K562 (cell line): ENCODE results near the gene APP. TPM values are rescaled to one million over a fixed set of nuclear protein-coding genes. Genes with fewer than 3 reads are reported as not detected.

ENCODE experiments used
- ATAC-seq: fragments of 200-7000 bp; cut with Tn5 transposase; 3 replicates; pipeline ENCODE4 v1.9.1; 2020; ENCODE audit warnings: moderate library complexity
- BruUV-seq: library from RNA; stranded (reverse); fragments of 400-500 nt; replicated peaks from 2 replicates; lab custom pipeline; 2021; lab: Mats Ljungman, UMichigan
- CTCF ChIA-PET: fragments of 300-600 bp; formaldehyde crosslinking; extraction: SDS; loops from one replicate; lab custom pipeline; 2021; ENCODE audit warnings: low intra/inter-chr PET ratio; lab: Yijun Ruan, JAX
- POLR2A ChIA-PET: fragments of 300-600, 350-650 bp; sonication (Branson Sonifier 250); formaldehyde crosslinking; extraction: SDS; loops from one replicate; lab custom pipeline; 2021; ENCODE audit warnings: antibody characterized with exemption, inconsistent platforms; lab: Yijun Ruan, JAX
- DNase-seq, 4 experiments: peaks; one replicate each; pipeline versions ENCODE4 v3.0.0 to v3.0.0-alpha.2; 2011 to 2018; ENCODE audit warnings: low spot score in 3 of 4, mixed read lengths in 3 of 4; ENCODE audit errors: extremely low read depth in 1 of 4
- FAIRE-seq: peaks from 2 replicates; lab custom pipeline; 2011; peaks lifted over from hg19 to GRCh38; lab: Jason Lieb, UNC
- H2AFZ ChIP-seq: 2 replicates; pipeline ENCODE4 v1.6.0; 2011; ENCODE audit warnings: low read depth, low read length, control low read depth, inconsistent platforms
- H3K27ac ChIP-seq: fragments of 200-600 bp; 3 replicates; pipeline ENCODE4 v1.8.0; 2011; ENCODE audit warnings: low read depth, mild to moderate bottlenecking, control low read depth, inconsistent platforms, low read length, moderate library complexity, mixed read lengths; ENCODE audit errors: extremely low read depth
- H3K27me3 ChIP-seq, 2 experiments: fragments of 300-600 bp in 1 of 2; 2 replicates in 1 of 2; 3 replicates in 1 of 2; pipeline versions ENCODE4 v1.6.0 to v1.8.0; 2011; ENCODE audit warnings: inconsistent platforms in 2 of 2, low read length in 2 of 2, mild to moderate bottlenecking in 1 of 2, mixed read lengths in 1 of 2, moderate library complexity in 1 of 2; ENCODE audit not compliant: control insufficient read depth in 2 of 2, insufficient read depth in 2 of 2
- H3K36me3 ChIP-seq: fragments of 300-600 bp; 3 replicates; pipeline ENCODE4 v1.8.0; 2011; ENCODE audit warnings: mild to moderate bottlenecking, low read length, inconsistent platforms; ENCODE audit not compliant: control insufficient read depth, insufficient read depth
- H3K4me1 ChIP-seq, 2 experiments: fragments of 200-600 bp in 1 of 2; replicated peaks in 1 of 2; 2 replicates in 1 of 2; 3 replicates in 1 of 2; pipeline versions ENCODE4 v1.5.1 to v1.8.0; 2011; ENCODE audit warnings: inconsistent platforms in 2 of 2, low read length in 2 of 2, mild to moderate bottlenecking in 1 of 2, mixed read lengths in 1 of 2, moderate library complexity in 1 of 2; ENCODE audit not compliant: control insufficient read depth in 2 of 2, insufficient read depth in 2 of 2
- H3K4me2 ChIP-seq: 2 replicates; pipeline ENCODE4 v1.6.1; 2011; ENCODE audit warnings: low read length, control low read depth, inconsistent platforms, mixed read lengths; ENCODE audit not compliant: insufficient read depth
- H3K4me3 ChIP-seq: fragments of 200-600 bp; sonication (generic), shearing (Covaris generic); 2 replicates; pipeline ENCODE4 v1.5.1; 2016; ENCODE audit warnings: control low read depth, inconsistent platforms
- H3K79me2 ChIP-seq: fragments of 200-600 bp; 3 replicates; pipeline ENCODE4 v1.8.0; 2011; ENCODE audit warnings: low read length, inconsistent platforms; ENCODE audit not compliant: control insufficient read depth, insufficient read depth
- H3K9ac ChIP-seq, 2 experiments: 2 replicates each; pipeline versions ENCODE4 v1.6.0 to v1.6.1; 2011; ENCODE audit warnings: low read depth in 2 of 2, low read length in 2 of 2, control low read depth in 1 of 2, inconsistent platforms in 1 of 2, mild to moderate bottlenecking in 1 of 2, mixed read lengths in 1 of 2; ENCODE audit not compliant: insufficient read depth in 1 of 2
- H3K9me1 ChIP-seq: one replicate; pipeline ENCODE4 v1.6.0; 2011; ENCODE audit warnings: inconsistent platforms, mild to moderate bottlenecking, low read length, moderate library complexity; ENCODE audit not compliant: control insufficient read depth, insufficient read depth
- H3K9me3 ChIP-seq: replicated peaks from 2 replicates; pipeline ENCODE4 v1.5.1; 2011; ENCODE audit warnings: low read depth, low read length, inconsistent platforms; ENCODE audit not compliant: control insufficient read depth, insufficient read depth
- H4K20me1 ChIP-seq: replicated peaks from 2 replicates; pipeline ENCODE4 v1.6.1; 2011; ENCODE audit warnings: low read length, inconsistent platforms, mixed read lengths; ENCODE audit not compliant: control insufficient read depth, insufficient read depth
- BHLHE40 ChIP-seq: IDR thresholded peaks from 2 replicates; pipeline ENCODE4 v1.6.1; 2011; ENCODE audit warnings: low read length, improper control_type of control experiment
- CBX1 ChIP-seq: sonication (generic); IDR thresholded peaks from 2 replicates; pipeline ENCODE4 v1.6.1; 2016; ENCODE audit warnings: antibody characterized with exemption, low read depth, mild to moderate bottlenecking
- CBX5 ChIP-seq: IDR thresholded peaks from 2 replicates; pipeline ENCODE4 v1.6.1; 2014; ENCODE audit warnings: low read depth, borderline replicate concordance
- MAFF ChIP-seq: IDR thresholded peaks from 2 replicates; pipeline ENCODE4 v1.6.1; 2012; ENCODE audit warnings: low read length, improper control_type of control experiment
- STAT5A ChIP-seq: IDR thresholded peaks from 2 replicates; pipeline ENCODE4 v1.6.1; 2012; ENCODE audit warnings: low read length, inconsistent platforms, borderline replicate concordance
- ZNF41 ChIP-seq: fragments of 250-450 bp; sonication (Bioruptor Pico); conservative IDR thresholded peaks from 2 replicates; pipeline ENCODE4 v1.4.0; 2020; ENCODE audit warnings: mild to moderate bottlenecking
- ZNF583 ChIP-seq: fragments of 250-450 bp; sonication (Bioruptor Pico); IDR thresholded peaks from 2 replicates; pipeline ENCODE4 v1.4.0; 2020
- WGBS: fragments of 100-300 bp; shearing (Covaris generic); methylation state at CpG from one replicate; pipeline ENCODE4 v1.1.6; 2016; ENCODE audit warnings: low coverage, mixed read lengths; ENCODE audit not compliant: insufficient coverage; ENCODE audit errors: missing lambda C conversion rate; 5-methylcytosine and 5-hydroxymethylcytosine counted together
- in situ Hi-C: fragments of 300-500 bp; cut with MboI; formaldehyde crosslinking; loops from 4 replicates; pipeline ENCODE4 v1.15.0; 2018; ENCODE audit warnings: inconsistent platforms, mixed read lengths
- intact Hi-C: fragments of 100-400 bp; cut with micrococcal nuclease; formaldehyde crosslinking; loops from 2 replicates; pipeline ENCODE4 v1.14.2; 2022
- polyA plus RNA-seq, 8 experiments: library from polyadenylated mRNA; depleted of rRNA in 4 of 8; stranded (reverse) in 5 of 8; unstranded in 3 of 8; fragments of >200 nt; fragmentation: Nextera tagmentation in 2 of 8; fragmentation: Illumina TruSeq in 1 of 8; extraction: Ambion mirVana in 2 of 8; extraction: Trizol in 1 of 8; gene quantifications; 2 replicates each; pipeline versions ENCODE4 v1.2.1 to v1.2.3, GENCODE V29; 2011 to 2014; ENCODE audit warnings: inconsistent platforms in 1 of 8, missing spikeins in 1 of 8
- total RNA-seq, 7 experiments: library from RNA; depleted of rRNA in 6 of 7; stranded (reverse); fragments of >200 nt in 6 of 7; fragmentation: Illumina TruSeq in 2 of 7; extraction: Trizol in 2 of 7; gene quantifications; 2 replicates each; pipeline versions ENCODE4 v1.2.1 to v1.2.3, GENCODE V29; 2011 to 2021; ENCODE audit warnings: low replicate concordance in 1 of 7
- TF ChIP-seq, protein P1 (sequence below): fragments of 250-450 bp; sonication (Bioruptor Pico); IDR thresholded peaks from 2 replicates; pipeline ENCODE4 v1.8.0; 2022; ENCODE audit warnings: inconsistent platforms, mild to moderate bottlenecking, moderate library complexity, borderline replicate concordance
- TF ChIP-seq, protein P2 (sequence below), 2 experiments: IDR thresholded peaks; 2 replicates each; pipeline ENCODE4 v1.6.1; 2011; ENCODE audit warnings: borderline replicate concordance in 1 of 2, control low read depth in 1 of 2, low read depth in 1 of 2, low read length in 1 of 2, mild to moderate bottlenecking in 1 of 2, mixed read lengths in 1 of 2, moderate library complexity in 1 of 2; ENCODE audit not compliant: insufficient read depth in 1 of 2, insufficient read length in 1 of 2, poor library complexity in 1 of 2, severe bottlenecking in 1 of 2; ENCODE audit errors: extremely low read depth in 1 of 2
- TF ChIP-seq, protein P3 (sequence below), 3 experiments: fragments of 200-800 bp in 1 of 3; fragments of 250-450 bp in 1 of 3; fragments of 450-650 bp in 1 of 3; sonication (Bioruptor Pico) in 1 of 3; sonication (Bioruptor generic) in 1 of 3; formaldehyde crosslinking in 1 of 3; IDR thresholded peaks; 2 replicates each; pipeline versions ENCODE4 v1.6.1 to v1.8.0; 2016 to 2022; ENCODE audit warnings: mild to moderate bottlenecking in 2 of 3, missing genetic modification characterization in 2 of 3, missing compliant biosample characterization in 1 of 3, moderate library complexity in 1 of 3
- TF ChIP-seq, protein P4 (sequence below): fragments of 450-650 bp; formaldehyde crosslinking; IDR thresholded peaks from 2 replicates; pipeline ENCODE4 v1.4.0; 2020; ENCODE audit warnings: mild to moderate bottlenecking, moderate library complexity
- TF ChIP-seq, protein P5 (sequence below): fragments of 450-650 bp; formaldehyde crosslinking; conservative IDR thresholded peaks from 2 replicates; pipeline ENCODE4 v1.4.0; 2022; ENCODE audit warnings: mild to moderate bottlenecking, missing genetic modification characterization

The APP gene
- total and polyA plus RNA-seq, 9 of the 15 experiments (the other 6 are each of a cell fraction or from before 2014, with no cell fraction given): 0.01 to 1.5 (median 0.16) TPM; not detected in 5

DNA sequence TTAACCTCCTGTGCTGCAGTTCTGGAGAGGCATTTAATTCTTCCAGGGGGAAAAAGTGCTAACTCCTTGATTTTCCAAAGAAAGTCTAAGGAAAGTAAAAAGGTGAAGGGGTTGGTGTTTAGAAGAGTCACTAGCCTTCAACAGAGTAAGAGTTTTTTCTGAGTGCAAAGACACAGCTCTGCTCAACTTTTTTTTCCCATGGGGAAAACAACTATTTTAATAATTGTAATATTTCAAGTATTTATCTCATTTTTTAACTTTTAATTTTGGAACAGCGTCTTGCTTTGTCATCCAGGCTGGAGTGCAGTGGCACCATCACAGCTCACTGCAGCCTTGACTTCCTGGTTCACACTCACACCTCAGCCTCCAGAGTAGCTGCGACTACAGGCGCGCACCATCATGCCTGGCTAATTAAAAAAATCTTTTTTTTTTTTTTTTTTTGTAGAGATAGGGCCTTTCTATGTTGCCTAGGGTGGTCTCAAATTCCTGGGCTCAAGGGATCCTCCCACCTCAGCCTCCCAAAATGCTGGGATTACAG, 202.6 kb downstream of the APP start:
- DNase-seq: no peak
- Histone ChIP-seq H3K36me3 (no peaks in the 10 kb centered on the region), H3K27me3 (no peaks in the 10 kb centered on the region), H3K4me3 (no peak overlapping the region), H3K9ac (no peak overlapping the region), H4K20me1 (no peaks in the 10 kb centered on the region), H2AFZ (no peak overlapping the region), H3K9me1 (no peaks in the 10 kb centered on the region), H3K27ac (no peak overlapping the region), H3K4me1 (no peaks in the 10 kb centered on the region), H3K4me2 (no peak overlapping the region), H3K9me3 (no peaks in the 10 kb centered on the region), H3K79me2 (no peaks in the 10 kb centered on the region)
- BruUV-seq: no TSS peak
- in situ Hi-C loops: no loop called here
- ATAC-seq: no peak
- intact Hi-C loops: no loop called here
- ChIA-PET POLR2A (no interaction called here), CTCF (no interaction called here)
- FAIRE-seq: no peak
- WGBS: 0% methylated on average over 4 of the region's 4 CpGs
- no peak for TF ChIP-seq STAT5A
- TF ChIP-seq ZNF583: no peak
- TF ChIP-seq CBX5: no peak
- TF ChIP-seq CBX1: no peak
- TF ChIP-seq, protein P1, sequence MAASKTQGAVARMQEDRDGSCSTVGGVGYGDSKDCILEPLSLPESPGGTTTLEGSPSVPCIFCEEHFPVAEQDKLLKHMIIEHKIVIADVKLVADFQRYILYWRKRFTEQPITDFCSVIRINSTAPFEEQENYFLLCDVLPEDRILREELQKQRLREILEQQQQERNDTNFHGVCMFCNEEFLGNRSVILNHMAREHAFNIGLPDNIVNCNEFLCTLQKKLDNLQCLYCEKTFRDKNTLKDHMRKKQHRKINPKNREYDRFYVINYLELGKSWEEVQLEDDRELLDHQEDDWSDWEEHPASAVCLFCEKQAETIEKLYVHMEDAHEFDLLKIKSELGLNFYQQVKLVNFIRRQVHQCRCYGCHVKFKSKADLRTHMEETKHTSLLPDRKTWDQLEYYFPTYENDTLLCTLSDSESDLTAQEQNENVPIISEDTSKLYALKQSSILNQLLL: no peak
- TF ChIP-seq, protein P2, sequence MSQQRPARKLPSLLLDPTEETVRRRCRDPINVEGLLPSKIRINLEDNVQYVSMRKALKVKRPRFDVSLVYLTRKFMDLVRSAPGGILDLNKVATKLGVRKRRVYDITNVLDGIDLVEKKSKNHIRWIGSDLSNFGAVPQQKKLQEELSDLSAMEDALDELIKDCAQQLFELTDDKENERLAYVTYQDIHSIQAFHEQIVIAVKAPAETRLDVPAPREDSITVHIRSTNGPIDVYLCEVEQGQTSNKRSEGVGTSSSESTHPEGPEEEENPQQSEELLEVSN (IDR thresholded peaks at IDR 0.05; ENCODE audit: borderline replicate concordance in 1 of 2, extremely low read depth in 1 of 2, insufficient read depth in 1 of 2, insufficient read length in 1 of 2, low read depth in 1 of 2, low read length in 1 of 2, poor library complexity in 1 of 2, severe bottlenecking in 1 of 2): no peak
- no peak for TF ChIP-seq ZNF41 (CRISPR knock-in tag)
- TF ChIP-seq BHLHE40: no peak
- no peak for TF ChIP-seq MAFF
- TF ChIP-seq, protein P3, sequence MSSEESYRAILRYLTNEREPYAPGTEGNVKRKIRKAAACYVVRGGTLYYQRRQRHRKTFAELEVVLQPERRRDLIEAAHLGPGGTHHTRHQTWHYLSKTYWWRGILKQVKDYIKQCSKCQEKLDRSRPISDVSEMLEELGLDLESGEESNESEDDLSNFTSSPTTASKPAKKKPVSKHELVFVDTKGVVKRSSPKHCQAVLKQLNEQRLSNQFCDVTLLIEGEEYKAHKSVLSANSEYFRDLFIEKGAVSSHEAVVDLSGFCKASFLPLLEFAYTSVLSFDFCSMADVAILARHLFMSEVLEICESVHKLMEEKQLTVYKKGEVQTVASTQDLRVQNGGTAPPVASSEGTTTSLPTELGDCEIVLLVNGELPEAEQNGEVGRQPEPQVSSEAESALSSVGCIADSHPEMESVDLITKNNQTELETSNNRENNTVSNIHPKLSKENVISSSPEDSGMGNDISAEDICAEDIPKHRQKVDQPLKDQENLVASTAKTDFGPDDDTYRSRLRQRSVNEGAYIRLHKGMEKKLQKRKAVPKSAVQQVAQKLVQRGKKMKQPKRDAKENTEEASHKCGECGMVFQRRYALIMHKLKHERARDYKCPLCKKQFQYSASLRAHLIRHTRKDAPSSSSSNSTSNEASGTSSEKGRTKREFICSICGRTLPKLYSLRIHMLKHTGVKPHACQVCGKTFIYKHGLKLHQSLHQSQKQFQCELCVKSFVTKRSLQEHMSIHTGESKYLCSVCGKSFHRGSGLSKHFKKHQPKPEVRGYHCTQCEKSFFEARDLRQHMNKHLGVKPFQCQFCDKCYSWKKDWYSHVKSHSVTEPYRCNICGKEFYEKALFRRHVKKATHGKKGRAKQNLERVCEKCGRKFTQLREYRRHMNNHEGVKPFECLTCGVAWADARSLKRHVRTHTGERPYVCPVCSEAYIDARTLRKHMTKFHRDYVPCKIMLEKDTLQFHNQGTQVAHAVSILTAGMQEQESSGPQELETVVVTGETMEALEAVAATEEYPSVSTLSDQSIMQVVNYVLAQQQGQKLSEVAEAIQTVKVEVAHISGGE (CRISPR knock-in tag; IDR thresholded peaks at IDR 0.05): no peak
- TF ChIP-seq, protein P4, sequence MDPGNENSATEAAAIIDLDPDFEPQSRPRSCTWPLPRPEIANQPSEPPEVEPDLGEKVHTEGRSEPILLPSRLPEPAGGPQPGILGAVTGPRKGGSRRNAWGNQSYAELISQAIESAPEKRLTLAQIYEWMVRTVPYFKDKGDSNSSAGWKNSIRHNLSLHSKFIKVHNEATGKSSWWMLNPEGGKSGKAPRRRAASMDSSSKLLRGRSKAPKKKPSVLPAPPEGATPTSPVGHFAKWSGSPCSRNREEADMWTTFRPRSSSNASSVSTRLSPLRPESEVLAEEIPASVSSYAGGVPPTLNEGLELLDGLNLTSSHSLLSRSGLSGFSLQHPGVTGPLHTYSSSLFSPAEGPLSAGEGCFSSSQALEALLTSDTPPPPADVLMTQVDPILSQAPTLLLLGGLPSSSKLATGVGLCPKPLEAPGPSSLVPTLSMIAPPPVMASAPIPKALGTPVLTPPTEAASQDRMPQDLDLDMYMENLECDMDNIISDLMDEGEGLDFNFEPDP: no peak
- TF ChIP-seq, protein P5, sequence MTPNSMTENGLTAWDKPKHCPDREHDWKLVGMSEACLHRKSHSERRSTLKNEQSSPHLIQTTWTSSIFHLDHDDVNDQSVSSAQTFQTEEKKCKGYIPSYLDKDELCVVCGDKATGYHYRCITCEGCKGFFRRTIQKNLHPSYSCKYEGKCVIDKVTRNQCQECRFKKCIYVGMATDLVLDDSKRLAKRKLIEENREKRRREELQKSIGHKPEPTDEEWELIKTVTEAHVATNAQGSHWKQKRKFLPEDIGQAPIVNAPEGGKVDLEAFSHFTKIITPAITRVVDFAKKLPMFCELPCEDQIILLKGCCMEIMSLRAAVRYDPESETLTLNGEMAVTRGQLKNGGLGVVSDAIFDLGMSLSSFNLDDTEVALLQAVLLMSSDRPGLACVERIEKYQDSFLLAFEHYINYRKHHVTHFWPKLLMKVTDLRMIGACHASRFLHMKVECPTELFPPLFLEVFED (CRISPR knock-in tag): no peak
